Adipocyte (in vitro differentiated cells): ENCODE data around the gene LY6G6F.

Experiments
- DNase-seq: peaks from one replicate; pipeline ENCODE4 v3.0.0-alpha.2; 2015; ENCODE audit warnings: low read depth
- H3K27me3 ChIP-seq: replicated peaks from 2 replicates; pipeline ENCODE4 v1.7.0; 2013; ENCODE audit warnings: mild to moderate bottlenecking, low read length, moderate library complexity; ENCODE audit not compliant: control insufficient read depth, insufficient read depth
- H3K36me3 ChIP-seq: 2 replicates; pipeline ENCODE4 v1.7.0; 2013; ENCODE audit warnings: low read length, mild to moderate bottlenecking, moderate library complexity; ENCODE audit not compliant: control insufficient read depth, insufficient read depth, severe bottlenecking
- H3K4me1 ChIP-seq: 2 replicates; pipeline ENCODE4 v1.7.0; 2013; ENCODE audit warnings: mild to moderate bottlenecking, low read length, moderate library complexity; ENCODE audit not compliant: control insufficient read depth, insufficient read depth
- H3K4me3 ChIP-seq: 2 replicates; pipeline ENCODE4 v1.7.0; 2013; ENCODE audit warnings: mild to moderate bottlenecking, low read length, moderate library complexity
- H3K9ac ChIP-seq: 2 replicates; pipeline ENCODE4 v1.7.0; 2013; ENCODE audit warnings: mild to moderate bottlenecking, low read length, moderate library complexity
- H3K9me3 ChIP-seq: 2 replicates; pipeline ENCODE4 v1.7.0; 2013; ENCODE audit warnings: mild to moderate bottlenecking, low read length, moderate library complexity; ENCODE audit not compliant: control insufficient read depth

LY6G6F gene

DNA sequence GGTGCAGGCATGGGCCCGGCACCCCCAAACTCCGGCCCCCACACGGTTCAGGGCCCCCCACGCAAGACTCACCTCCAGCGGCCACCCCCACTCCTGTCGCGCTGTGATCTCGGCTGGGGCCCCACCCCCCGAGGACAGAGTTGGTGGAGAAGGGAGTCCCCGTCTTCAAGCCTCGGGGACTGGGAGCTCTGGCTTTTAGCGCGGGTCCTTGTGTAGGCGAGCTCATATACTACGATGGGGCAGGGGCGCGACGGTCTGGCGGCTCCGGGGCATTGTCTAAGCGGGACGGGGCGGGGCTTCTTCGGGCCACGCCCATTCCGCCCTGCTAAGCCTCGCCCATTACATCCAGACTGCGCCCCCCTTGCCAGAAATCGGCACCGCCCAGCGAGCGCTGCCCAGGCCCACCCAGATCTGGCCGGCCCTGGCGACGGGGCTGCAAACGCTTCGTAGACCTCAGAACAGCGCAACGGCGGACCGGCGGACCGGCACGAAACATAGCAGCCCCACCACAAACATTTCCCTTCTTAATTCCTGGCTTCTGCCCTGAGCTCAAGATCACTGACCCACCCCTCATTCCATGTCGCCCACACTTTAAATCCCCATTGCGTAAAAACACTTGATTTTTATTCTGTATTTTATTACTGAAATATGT, 23.4 kb downstream of the LY6G6F start:
- peak; percentile 96 for DNase-seq
- Histone ChIP-seq H3K9me3 (no peaks in the 10 kb centered on the region), H3K4me3 (peak overlapping the region; percentile 94), H3K9ac (peak overlapping the region; percentile 93), H3K4me1 (peaks cover 37% of the 10 kb centered on the region), H3K36me3 (peaks cover 50% of the 10 kb centered on the region), H3K27me3 (no peaks in the 10 kb centered on the region)

GRCh38 chr6:31730631-31731086, 24.0 kb downstream of the LY6G6F start:
- H3K4me3 ChIP-seq, result peak overlapping the region; percentile 94
- H3K36me3 ChIP-seq, result peaks cover 50% of the 10 kb centered on the region
- no peaks in the 10 kb centered on the region for H3K9me3 ChIP-seq
- H3K27me3 ChIP-seq, result no peaks in the 10 kb centered on the region
- no peak for DNase-seq
- peaks cover 41% of the 10 kb centered on the region for H3K4me1 ChIP-seq
- peak overlapping the region; percentile 93 for H3K9ac ChIP-seq

DNA sequence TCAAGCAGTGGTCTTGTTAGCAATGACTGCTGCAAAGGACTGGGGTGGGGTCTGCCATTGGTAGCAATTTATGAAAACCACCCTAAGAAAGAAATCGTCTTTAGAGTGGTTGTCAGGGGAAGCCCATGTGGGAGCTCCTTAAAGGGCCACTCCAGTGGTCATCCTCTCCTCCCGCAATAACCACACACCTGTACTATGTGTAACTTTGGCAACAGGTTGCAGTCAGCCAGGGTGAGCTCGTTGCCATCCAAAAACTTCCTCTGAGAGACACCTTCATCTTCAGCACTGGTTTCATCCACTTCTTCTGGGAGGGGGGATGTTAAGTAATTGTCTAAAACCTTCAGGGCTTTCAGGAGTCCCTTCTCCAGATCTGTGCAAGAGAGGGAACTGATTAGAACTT, 25.4 kb downstream of the LY6G6F start:
- no peaks in the 10 kb centered on the region for H3K9me3 ChIP-seq
- DNase-seq, result no peak
- H3K4me1 ChIP-seq, result peaks cover 46% of the 10 kb centered on the region
- H3K9ac ChIP-seq, result no peak overlapping the region
- H3K27me3 ChIP-seq, result no peaks in the 10 kb centered on the region
- no peak overlapping the region for H3K4me3 ChIP-seq
- H3K36me3 ChIP-seq, result peaks cover 39% of the 10 kb centered on the region

GRCh38 chr6:31733734-31734133, 27.1 kb downstream of the LY6G6F start:
- Histone ChIP-seq H3K4me1 (peaks cover 48% of the 10 kb centered on the region), H3K4me3 (peak overlapping the region; percentile 89), H3K9ac (peak overlapping the region; percentile 91), H3K36me3 (peaks cover 35% of the 10 kb centered on the region), H3K9me3 (no peaks in the 10 kb centered on the region), H3K27me3 (no peaks in the 10 kb centered on the region)
- no peak for DNase-seq

DNA sequence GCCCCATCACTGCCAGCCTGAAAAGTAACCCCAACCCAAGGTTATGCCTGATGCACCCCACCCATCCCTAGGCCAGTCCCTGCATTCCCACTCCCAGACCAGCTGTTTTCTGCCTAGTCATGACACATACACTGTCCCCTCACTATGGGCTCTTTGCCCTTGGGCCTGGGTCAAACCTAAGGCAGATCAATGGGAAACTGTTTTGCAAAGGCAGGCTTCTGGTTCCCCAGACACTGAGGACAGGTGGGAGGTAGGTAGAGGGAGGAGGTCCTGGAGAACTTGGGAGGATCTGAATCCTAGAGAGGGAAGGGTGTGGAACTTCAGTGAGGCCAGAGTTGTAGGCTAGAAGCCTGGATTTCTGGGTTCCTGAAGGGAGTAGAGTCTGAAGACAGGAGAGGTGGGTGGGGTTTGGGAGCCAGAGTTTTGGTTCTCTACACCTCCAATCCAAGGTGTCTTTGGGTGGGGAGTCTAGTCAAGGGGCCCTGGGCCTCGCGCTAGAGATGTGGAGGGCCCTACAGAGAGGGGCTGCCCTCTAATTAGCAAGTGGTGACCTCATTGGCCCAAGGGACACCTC, 27.7 kb downstream of the LY6G6F start:
- Histone ChIP-seq H3K9ac (peak overlapping the region; percentile 91), H3K4me3 (peak overlapping the region; percentile 89), H3K4me1 (peaks cover 49% of the 10 kb centered on the region), H3K9me3 (no peaks in the 10 kb centered on the region), H3K36me3 (peaks cover 35% of the 10 kb centered on the region), H3K27me3 (no peaks in the 10 kb centered on the region)
- DNase-seq, result no peak

DNA sequence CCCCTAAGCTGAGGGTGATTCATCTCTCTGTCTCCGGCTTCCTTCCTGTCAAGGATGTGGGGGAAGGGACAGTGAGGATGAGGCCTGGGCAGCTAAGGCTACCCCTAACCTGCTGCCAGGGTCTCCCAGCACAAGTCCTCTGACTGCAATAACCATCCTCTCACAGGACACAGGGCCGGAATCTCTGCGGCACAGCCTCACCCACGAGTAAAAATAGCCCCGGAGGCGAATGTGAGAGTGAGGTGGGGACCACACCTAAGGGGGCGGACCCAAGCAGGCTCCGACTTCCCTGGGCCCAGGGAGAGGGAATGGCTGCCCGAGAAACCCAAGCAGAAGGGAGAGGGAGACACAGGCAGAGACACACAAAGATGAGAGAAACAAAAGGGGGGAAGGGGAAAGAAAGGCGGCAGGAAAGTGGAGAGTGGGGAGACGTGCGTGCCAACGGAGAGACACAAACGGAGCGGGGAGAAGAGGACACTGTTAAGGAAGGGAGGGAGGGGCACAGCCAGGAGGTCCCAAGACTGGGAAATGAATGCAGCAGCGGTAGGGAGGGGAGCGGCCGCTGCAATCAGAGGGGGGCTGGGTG, 28.2 kb downstream of the LY6G6F start:
- peaks cover 50% of the 10 kb centered on the region for H3K4me1 ChIP-seq

GRCh38 chr6:31736021-31736767, 29.5 kb downstream of the LY6G6F start, which contains the start of gene CLIC1:
TSS of gene CLIC1 (minus strand) at chr6:31736530. CDS start at chr6:31736300, 230 bp downstream.
- Histone ChIP-seq H3K36me3 (peaks cover 28% of the 10 kb centered on the region), H3K27me3 (no peaks in the 10 kb centered on the region), H3K4me1 (peaks cover 45% of the 10 kb centered on the region), H3K9ac (peak within 1 kb of the TSS; percentile 91), H3K9me3 (no peaks in the 10 kb centered on the region), H3K4me3 (peak within 1 kb of the TSS; percentile 89)
- peak; percentile 95 for DNase-seq

More for the DNA sequence above, 28.2 kb downstream of the LY6G6F start:
- peak; percentile 67 for DNase-seq
- H3K4me3 ChIP-seq, result peak overlapping the region; percentile 89
- H3K27me3 ChIP-seq, result no peaks in the 10 kb centered on the region
- H3K9me3 ChIP-seq, result no peaks in the 10 kb centered on the region
- peak overlapping the region; percentile 91 for H3K9ac ChIP-seq
- H3K36me3 ChIP-seq, result peaks cover 35% of the 10 kb centered on the region

- peaks cover 22% of the 10 kb centered on the region for H3K36me3 ChIP-seq
- H3K9ac ChIP-seq, result peak overlapping the region; percentile 91
- no peak for DNase-seq
- peaks cover 49% of the 10 kb centered on the region for H3K4me1 ChIP-seq
- no peaks in the 10 kb centered on the region for H3K27me3 ChIP-seq
- H3K9me3 ChIP-seq, result no peaks in the 10 kb centered on the region
- peak overlapping the region; percentile 89 for H3K4me3 ChIP-seq
These were observed 30.2 kb downstream of the LY6G6F start for GRCh38 chr6:31736768-31737314.

- DNase-seq, result no peak
- Histone ChIP-seq H3K9me3 (no peaks in the 10 kb centered on the region), H3K4me3 (peak overlapping the region; percentile 38), H3K9ac (peak overlapping the region; percentile 52), H3K4me1 (peaks cover 55% of the 10 kb centered on the region), H3K36me3 (peaks cover 15% of the 10 kb centered on the region), H3K27me3 (no peaks in the 10 kb centered on the region)
These were observed 30.8 kb downstream of the LY6G6F start for GRCh38 chr6:31737315-31737990.

DNA sequence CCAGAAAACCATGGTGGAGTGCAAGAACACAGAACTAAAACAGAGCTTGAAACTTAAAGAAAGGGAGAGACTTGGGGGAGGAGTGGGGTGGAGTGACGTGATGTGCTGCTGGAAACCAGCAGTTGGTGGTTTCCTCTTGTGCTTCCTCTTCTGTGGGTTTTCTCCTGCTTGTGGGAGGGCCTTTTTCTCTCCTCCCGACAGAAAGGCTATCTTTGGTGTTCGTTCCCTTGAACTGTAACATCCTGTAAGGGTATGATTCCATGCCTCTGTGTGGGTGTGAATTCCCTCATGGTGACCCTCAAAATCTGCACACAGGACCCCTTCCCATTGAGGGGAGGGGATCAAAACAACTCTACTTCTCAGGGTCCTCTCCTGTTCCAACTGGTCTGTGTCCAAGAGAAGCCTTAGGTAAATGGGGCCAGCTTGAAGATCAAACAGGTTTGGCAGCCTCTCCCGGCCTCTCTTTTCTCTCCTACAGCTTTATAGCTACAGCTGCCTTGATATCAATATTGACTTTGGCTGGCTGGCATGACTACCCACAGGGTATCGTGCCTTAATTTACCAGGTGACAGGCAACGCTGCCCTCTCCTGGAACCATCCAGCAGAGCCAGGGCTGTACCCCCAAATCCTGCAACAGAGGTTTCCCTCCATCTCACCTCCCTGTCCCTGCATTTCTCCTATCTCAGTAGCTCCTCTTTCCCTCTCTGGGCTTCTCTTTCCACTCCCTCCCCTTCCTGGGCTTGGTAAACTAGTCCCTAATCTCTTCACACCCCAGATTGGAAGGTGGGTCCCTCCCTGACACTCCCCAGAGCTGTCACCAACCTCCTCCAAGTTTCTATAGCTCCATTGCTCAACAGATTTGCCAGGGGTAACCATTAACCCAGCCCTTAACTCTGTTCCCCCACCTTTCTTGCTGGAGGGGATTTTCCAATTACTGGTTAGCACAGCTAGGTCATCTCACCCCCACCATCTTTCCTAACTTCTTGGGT, 31.6 kb downstream of the LY6G6F start:
- Histone ChIP-seq H3K36me3 (peaks cover 10% of the 10 kb centered on the region), H3K4me1 (peaks cover 55% of the 10 kb centered on the region), H3K4me3 (peak overlapping the region; percentile 38), H3K9ac (peak overlapping the region; percentile 52), H3K9me3 (no peaks in the 10 kb centered on the region), H3K27me3 (no peaks in the 10 kb centered on the region)
- DNase-seq, result peak; percentile 71
